Aorta (tissue), 5 donors: ENCODE data around the gene SLC26A1. TPM values are rescaled to one million over a fixed set of nuclear protein-coding genes. Genes with fewer than 3 reads are reported as not detected.
"Not testable (repeated sequence)": the region's sequence is repeated elsewhere in the genome, so short reads cannot be mapped to it uniquely, and the experiment has no call there.

ENCODE experiments used
- ATAC-seq: fragments of 200-7000 bp; cut with Tn5 transposase; one replicate; pipeline ENCODE4 v1.9.1; 2022; ENCODE audit warnings: moderate library complexity; ENCODE audit not compliant: low FRiP score
- DNase-seq, 2 donors: peaks; one replicate each; pipeline ENCODE4 v3.0.0-alpha.2; 2020
- H3K27ac ChIP-seq, 2 donors: one replicate each; pipeline ENCODE4 v1.5.1; 2013; ENCODE audit warnings: low read length in 2 of 2, mild to moderate bottlenecking in 2 of 2, moderate library complexity in 2 of 2, control low read depth in 1 of 2, inconsistent platforms in 1 of 2, low read depth in 1 of 2
- H3K27me3 ChIP-seq, 2 donors: one replicate each; pipeline ENCODE4 v1.6.1; 2013; ENCODE audit warnings: control low read depth in 1 of 2, low read length in 1 of 2, mild to moderate bottlenecking in 1 of 2, moderate library complexity in 1 of 2; ENCODE audit not compliant: insufficient read depth in 2 of 2, control insufficient read depth in 1 of 2
- H3K36me3 ChIP-seq, 2 donors: one replicate each; pipeline ENCODE4 v1.6.1; 2013; ENCODE audit warnings: control low read depth in 1 of 2, low read length in 1 of 2, mild to moderate bottlenecking in 1 of 2; ENCODE audit not compliant: insufficient read depth in 2 of 2, control insufficient read depth in 1 of 2
- H3K4me1 ChIP-seq, 2 donors: one replicate each; pipeline ENCODE4 v1.6.1; 2013; ENCODE audit warnings: low read length in 2 of 2, control low read depth in 1 of 2, mild to moderate bottlenecking in 1 of 2, moderate library complexity in 1 of 2; ENCODE audit not compliant: insufficient read depth in 2 of 2, control insufficient read depth in 1 of 2
- H3K4me3 ChIP-seq, 2 donors: one replicate each; pipeline ENCODE4 v1.5.1; 2013; ENCODE audit warnings: low read length in 2 of 2, control low read depth in 1 of 2, mild to moderate bottlenecking in 1 of 2
- H3K9me3 ChIP-seq: one replicate; pipeline ENCODE4 v1.6.1; 2013; ENCODE audit warnings: mild to moderate bottlenecking, low read length; ENCODE audit not compliant: control insufficient read depth
- WGBS, 2 donors: extraction: QIAGEN DNeasy Blood & Tissue Kit; methylation state at CpG; one replicate each; pipeline ENCODE4 v1.1.7; 2013; 5-methylcytosine and 5-hydroxymethylcytosine counted together
- intact Hi-C, 2 donors: fragments of 100-400 bp; cut with DNase I; formaldehyde crosslinking; loops; one replicate each; pipeline versions ENCODE4 v1.14.2 to v1.15.0; 2022
- polyA plus RNA-seq, 2 donors: library from polyadenylated mRNA; stranded (reverse); fragments of 200-250 nt; gene quantifications; one replicate each; pipeline ENCODE4 v1.2.3, GENCODE V29; 2013
- total RNA-seq, 2 donors: library from RNA; stranded (reverse); fragmentation: NEBNext Ultra II Directional; extraction: Animal tissue kit (Norgen Biotek cat#: 25700); gene quantifications; one replicate each; pipeline ENCODE4 v1.2.1, GENCODE V29; 2021
- donor health status: healthy with polysubstance abuse.
- donor health status: Bipolar disorder and iron deficiency.
- donor health status: DM: no; HTN: no; CAD: no.
- donor health status: DM: no; HTN: no; CAD: no.
- donor health status: DM: yes; HTN: yes; CAD: no.

The SLC26A1 gene
- total and polyA plus RNA-seq, 4 donors = 0.38 to 0.87 (median 0.45) TPM; not detected in 1

GRCh38 chr4:1004071-1004418, 10.8 kb upstream of the SLC26A1 start:
- Histone ChIP-seq H3K36me3 (no peaks in the 10 kb centered on the region), H3K4me1 (no peaks in the 10 kb centered on the region), H3K27ac (no peak overlapping the region), H3K9me3 (no peaks in the 10 kb centered on the region), H3K27me3 (no peaks in the 10 kb centered on the region), H3K4me3 (no peak overlapping the region)
- intact Hi-C loops = no loop called here
- DNase-seq (no peak), ATAC-seq (peak; percentile 12)
- 93 to 94% methylated on average over 13 of the region's 13 CpGs for WGBS, 2 donors

GRCh38 chr4:1003271-1004070, 10.3 kb upstream of the SLC26A1 start:
- no peak for DNase-seq
- no peaks in the 10 kb centered on the region for H3K27me3 ChIP-seq
- H3K9me3 ChIP-seq = no peaks in the 10 kb centered on the region
- no peaks in the 10 kb centered on the region for H3K4me1 ChIP-seq
- intact Hi-C loops = no loop called here
- H3K36me3 ChIP-seq = no peaks in the 10 kb centered on the region
- peak; percentile 6 for ATAC-seq
- no peak overlapping the region for H3K4me3 ChIP-seq
- WGBS, 2 donors = 30 to 38% methylated on average over 47 to 63 of the region's 63 CpGs
- no peak overlapping the region for H3K27ac ChIP-seq

GRCh38 chr4:1002631-1003251, 9.5 kb upstream of the SLC26A1 start:
- Histone ChIP-seq H3K27ac (no peak overlapping the region), H3K27me3 (no peaks in the 10 kb centered on the region), H3K36me3 (no peaks in the 10 kb centered on the region), H3K9me3 (no peaks in the 10 kb centered on the region), H3K4me3 (no peak overlapping the region), H3K4me1 (no peaks in the 10 kb centered on the region)
- ATAC-seq (no peak), DNase-seq (no peak)
- intact Hi-C loops = no loop called here
- WGBS, 2 donors = 2 to 3% methylated on average over 29 to 75 of the region's 75 CpGs

DNA sequence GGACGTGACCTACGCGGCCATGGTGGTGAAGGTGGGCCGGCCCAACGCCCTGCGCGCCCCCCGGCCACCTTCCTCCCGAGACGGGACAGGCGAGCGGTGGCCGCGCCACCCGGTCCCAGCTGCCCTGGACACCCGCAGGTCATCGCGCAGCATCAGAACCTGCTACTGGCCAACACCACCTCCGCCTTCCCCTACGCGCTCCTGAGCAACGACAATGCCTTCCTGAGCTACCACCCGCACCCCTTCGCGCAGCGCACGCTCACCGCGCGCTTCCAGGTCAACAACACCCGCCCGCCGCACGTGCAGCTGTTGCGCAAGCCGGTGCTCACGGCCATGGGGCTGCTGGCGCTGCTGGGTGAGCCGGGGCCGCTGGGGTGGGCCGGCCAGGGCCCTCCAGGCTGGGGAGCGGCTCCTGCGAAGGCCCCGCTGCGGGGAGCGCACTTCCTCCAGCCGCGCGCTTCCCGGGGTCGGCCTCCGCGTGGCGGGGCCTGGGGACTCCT, 9.0 kb upstream of the SLC26A1 start:
- H3K27me3 ChIP-seq = no peaks in the 10 kb centered on the region
- no peak overlapping the region for H3K4me3 ChIP-seq
- H3K9me3 ChIP-seq = no peaks in the 10 kb centered on the region
- no peaks in the 10 kb centered on the region for H3K36me3 ChIP-seq
- intact Hi-C loops = no loop called here
- no peaks in the 10 kb centered on the region for H3K4me1 ChIP-seq
- DNase-seq = no peak
- 3% methylated on average over 37 to 54 of the region's 54 CpGs for WGBS, 2 donors
- peak; percentile 39 for ATAC-seq
- no peak overlapping the region for H3K27ac ChIP-seq

GRCh38 chr4:1001561-1002130, 8.4 kb upstream of the SLC26A1 start:
- WGBS, 2 donors = 14 to 20% methylated on average over 48 of the region's 48 CpGs

DNA sequence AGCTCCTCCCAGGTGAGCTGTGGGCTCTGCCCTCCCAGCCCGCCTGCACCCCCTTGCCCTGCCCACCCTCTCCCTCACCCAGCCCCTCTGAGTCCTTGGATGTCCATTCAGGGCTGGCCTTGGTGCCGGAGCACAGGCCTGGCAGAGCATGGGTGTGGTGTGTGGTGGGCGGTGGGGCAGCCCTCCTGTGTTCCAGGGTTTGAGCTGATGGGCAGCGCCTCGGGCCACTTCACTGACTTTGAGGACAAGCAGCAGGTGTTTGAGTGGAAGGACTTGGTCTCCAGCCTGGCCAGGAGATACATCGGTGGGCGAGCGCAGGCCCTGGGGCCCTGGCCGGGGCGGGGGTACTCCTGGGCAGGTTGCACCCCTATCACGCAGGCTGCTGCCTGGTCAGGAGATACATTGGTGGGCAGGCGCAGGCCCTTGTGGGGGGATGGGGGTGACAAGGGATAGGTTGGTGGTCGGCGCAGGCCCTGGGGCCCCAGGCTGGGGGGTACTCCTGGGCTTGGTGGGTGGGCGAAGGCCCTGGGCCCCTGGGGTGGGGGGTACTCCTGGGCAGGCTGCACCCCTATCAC, 7.6 kb upstream of the SLC26A1 start:
- Histone ChIP-seq H3K27ac (no peak overlapping the region), H3K4me1 (no peaks in the 10 kb centered on the region), H3K27me3 (no peaks in the 10 kb centered on the region), H3K9me3 (no peaks in the 10 kb centered on the region), H3K36me3 (no peaks in the 10 kb centered on the region), H3K4me3 (no peak overlapping the region)
- no peak for DNase-seq
- no peak for ATAC-seq
- intact Hi-C loops = no loop called here
- WGBS, 2 donors = 85% methylated on average over 13 to 15 of the region's 15 CpGs

More at GRCh38 chr4:1001561-1002130, 8.4 kb upstream of the SLC26A1 start:
- Histone ChIP-seq H3K4me3 (no peak overlapping the region), H3K27ac (no peak overlapping the region), H3K4me1 (no peaks in the 10 kb centered on the region), H3K36me3 (no peaks in the 10 kb centered on the region), H3K9me3 (no peaks in the 10 kb centered on the region), H3K27me3 (no peaks in the 10 kb centered on the region)
- DNase-seq (no peak), ATAC-seq (no peak)
- intact Hi-C loops = no loop called here

DNA sequence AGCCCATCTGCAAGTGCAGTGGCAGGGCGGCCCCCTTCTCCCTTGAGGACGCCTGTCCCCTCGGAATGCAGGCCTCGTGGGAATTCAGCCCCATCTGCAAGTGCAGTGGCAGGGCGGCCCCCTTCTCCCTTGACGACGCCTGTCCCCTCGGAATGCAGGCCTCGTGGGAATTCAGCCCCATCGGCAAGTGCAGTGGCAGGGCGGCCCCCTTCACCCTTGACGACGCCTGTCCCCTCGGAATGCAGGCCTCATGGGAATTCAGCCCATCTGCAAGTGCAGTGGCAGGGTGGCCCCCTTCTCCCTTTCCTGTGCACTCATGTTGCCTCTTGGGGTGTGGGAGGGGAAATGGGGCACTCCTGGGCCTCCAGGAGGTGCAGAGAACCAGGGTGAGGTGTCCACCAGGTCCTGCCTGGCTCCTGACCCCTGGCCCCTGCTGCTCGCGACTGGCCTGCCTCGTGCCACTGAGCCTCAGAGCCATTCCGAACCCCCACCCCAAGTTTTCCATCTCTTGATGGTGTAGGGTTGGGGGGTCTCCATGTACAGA, 6.8 kb upstream of the SLC26A1 start:
- Histone ChIP-seq H3K27me3 (no peaks in the 10 kb centered on the region), H3K36me3 (no peaks in the 10 kb centered on the region), H3K9me3 (no peaks in the 10 kb centered on the region), H3K4me3 (no peak overlapping the region), H3K27ac (no peak overlapping the region), H3K4me1 (no peaks in the 10 kb centered on the region)
- DNase-seq = no peak
- no peak for ATAC-seq
- intact Hi-C loops = no loop called here
- 42 to 47% methylated on average over 18 of the region's 18 CpGs for WGBS, 2 donors

DNA sequence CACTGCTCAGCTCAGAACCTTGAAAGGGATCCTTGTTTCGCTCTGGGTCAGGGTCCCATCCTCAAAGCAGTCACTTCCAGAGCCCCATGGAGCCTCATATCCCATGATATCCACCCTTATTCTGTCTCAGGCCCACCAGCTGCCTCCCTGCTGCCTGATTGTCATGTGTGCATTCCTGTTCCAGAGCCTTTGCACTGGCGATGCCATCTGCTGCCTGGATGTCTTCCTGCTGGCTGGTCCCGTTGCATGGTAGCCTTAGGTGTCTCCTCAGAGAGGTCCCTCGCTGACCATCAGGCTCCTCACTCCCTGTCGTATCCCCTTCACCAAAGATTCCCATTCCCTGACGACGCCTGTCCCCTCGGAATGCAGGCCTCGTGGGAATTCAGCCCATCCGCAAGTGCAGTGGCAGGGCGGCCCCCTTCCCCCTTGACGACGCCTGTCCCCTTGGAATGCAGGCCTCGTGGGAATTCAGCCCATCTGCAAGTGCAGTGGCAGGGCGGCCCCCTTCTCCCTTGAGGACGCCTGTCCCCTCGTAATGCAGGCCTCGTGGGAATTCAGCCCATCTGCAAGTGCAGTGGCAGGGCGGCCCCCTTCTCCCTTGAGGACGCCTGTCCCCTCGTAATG, 6.1 kb upstream of the SLC26A1 start:
- DNase-seq, H3K27ac ChIP-seq, H3K4me1 ChIP-seq, H3K36me3 ChIP-seq, ATAC-seq, intact Hi-C loops, H3K9me3 ChIP-seq, H3K27me3 ChIP-seq, H3K4me3 ChIP-seq: not testable (repeated sequence)
- 26 to 32% methylated on average over 14 to 18 of the region's 21 CpGs for WGBS, 2 donors
